ENCODE results near the gene NQO2.
A peak's percentile ranks its signal among the peaks of the same experiment; 100 is the strongest.
"Not testable (repeated sequence)": the region's sequence is repeated elsewhere in the genome, so short reads cannot be mapped to it uniquely, and the experiment has no call there.

The NQO2 gene

DNA sequence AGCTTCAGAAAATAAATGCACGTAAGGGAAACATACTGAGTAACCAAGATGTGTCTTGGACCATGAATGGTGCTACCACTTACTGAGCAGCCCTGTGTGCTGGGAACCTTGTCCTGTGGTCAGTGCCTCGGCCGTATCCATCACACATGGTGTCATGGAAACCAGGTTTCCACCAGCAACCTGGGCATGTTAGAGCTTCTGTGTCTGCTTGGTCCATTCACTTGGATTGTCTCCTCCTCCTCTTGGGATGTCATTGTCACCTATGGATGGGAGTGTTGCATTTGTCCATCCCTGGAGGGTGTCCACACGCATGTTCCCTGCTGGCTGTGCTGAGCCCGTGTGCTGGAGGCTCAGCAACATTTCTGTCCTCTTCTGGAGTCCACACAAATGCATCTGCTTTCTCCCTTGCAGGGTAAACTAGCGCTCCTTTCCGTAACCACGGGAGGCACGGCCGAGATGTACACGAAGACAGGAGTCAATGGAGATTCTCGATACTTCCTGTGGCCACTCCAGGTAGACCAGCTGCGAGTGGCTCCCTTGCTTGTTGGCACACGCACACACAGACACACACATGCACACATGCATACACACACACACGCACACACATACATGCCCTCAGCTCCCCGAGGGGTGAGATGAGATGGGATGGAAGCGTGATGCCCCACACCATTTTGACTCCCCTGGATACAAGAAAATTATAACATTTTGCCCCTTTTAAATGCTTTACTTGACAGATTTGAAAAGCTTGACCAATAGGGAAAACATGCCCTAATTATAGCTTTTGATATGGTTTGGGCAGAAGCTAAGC lies 17.0 kb downstream of the NQO2 start:
- DNase-seq: no peak

DNA sequence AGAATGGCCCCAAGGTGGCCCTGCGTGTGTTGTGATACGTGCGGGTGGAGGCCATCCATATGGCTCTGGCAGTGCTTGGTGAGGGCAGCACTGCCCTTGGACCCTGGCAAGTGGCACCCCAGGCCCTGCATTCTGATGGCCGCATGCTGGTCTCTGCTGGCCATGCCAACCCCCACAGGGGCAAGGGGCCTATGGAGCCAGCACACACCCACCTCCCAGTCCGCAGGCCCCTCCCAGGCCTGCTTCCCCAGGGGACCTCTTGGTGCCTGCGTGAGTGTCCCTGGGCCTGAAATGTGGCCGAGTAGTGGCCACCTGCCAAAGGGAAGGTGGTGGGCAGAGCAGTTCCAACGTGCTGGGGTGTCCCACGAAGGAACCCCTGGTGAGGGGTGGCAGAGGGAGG lies 17.6 kb downstream of the NQO2 start:
- no peak for DNase-seq

DNA sequence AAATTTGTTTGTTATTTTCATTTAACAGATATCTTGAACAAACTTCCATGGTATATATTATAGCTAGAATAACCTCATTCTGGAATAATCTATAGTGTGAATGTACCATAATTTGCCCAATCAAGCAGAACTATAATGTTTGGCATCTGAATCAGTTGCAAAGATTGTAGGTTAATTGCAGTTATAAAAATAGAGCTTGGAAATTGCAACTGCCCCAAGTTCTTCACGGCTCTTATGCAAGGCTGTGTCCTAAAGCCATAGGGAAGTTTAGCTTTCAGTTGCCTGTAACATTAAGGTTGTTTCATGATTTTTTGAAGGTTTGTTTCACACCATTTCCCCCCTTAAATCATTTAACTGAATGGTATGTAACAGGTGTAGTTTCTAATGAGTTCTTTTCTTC lies 19.4 kb downstream of the NQO2 start:
- DNase-seq: no peak

DNA sequence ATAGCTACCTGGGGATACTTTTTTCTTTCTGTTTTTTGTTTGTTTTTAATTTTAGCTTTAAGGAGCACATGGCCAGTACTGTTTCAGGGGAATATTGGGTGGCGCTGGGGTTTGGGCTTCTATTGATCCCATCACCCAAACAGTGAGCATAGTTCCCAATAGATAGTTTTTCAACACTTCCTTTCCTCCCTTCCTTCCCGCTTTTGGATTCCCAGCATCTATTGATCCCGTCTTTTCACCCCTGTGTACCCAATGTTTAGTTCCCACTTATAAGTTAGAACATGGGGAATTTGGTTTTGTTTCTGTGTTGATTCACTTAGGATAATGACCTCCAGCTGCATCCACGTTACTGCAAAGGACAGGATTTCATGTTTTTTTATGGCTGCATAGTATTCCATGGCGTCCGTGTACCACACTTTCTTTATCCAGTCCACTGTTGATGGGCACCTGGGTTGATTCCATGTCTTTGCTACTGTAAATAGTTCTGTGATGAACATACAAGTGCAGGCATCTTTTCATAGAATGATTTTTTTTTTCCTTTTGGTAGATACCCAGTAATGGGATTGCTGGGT lies 20.1 kb downstream of the NQO2 start:
- no peak for DNase-seq

DNA sequence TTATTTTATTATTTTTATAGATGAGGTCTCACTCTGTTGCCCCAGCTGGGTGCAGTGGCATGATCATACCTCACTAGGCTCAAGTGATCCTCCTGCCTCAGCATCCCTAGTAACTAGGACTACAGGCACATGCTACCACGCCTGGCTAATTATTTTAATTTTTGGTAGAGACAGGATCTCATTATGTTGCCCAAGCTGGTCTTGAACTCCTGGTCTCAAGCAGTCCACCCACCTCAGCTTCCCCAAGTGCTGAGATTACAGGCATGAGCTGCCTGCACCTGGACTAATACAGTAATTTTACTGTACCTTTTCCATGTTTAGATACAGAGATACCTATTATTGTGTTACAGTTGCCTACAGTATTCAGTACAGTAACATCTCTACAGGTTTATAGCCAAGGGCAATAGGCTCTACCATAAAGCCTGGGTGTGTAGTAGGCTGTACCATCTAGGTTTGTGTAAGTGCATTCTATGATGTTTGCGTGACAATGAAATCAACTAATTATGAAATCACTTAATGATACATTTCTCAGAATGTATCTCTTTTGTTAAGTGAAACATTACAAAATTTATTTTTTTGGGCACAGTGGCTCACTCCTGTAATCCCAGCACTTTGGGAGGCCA lies 21.4 kb downstream of the NQO2 start:
- not testable (repeated sequence) for DNase-seq

DNA sequence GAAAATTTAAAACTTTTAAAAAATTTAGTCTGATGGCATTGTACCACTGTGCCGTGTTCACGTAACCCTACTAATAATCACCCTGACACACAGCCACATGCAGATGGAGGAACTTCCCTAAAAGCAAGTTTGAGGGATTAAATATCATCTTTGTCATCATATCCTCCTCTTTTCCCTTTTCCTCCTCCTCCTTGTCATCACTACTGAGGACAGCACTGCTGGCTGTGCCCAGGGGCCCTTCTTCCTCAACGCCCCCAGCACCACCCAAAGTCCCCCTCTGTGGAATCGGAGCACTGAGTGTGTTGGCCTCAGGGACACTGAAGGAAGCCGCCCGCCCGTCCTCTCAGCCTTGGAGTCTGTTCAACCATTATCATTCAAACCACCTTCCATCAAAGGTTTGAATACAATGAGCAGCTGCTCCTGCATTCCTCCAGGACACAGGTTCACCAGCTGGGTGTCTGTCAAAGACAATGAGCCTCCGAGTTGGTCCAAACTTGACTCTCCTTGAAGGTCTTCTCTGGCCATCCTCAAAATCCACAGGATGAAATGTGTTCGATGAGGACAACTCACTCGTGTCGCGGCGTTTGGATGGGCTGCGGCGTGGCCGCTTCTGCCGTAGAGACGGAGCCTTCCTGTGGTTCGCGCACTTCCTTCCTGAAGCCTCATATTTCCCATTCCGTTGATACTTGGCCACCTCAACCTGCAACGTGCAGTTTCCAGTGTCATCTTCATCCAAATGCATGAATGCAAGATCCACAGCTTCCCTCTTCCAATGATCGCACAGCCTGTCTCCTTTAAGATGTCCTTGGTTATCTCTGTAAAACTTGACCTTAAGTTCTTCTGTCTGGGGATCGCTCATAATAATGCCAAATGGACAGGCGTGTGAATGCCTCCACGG lies 23.3 kb downstream of the NQO2 start:
- DNase-seq: peak; percentile 33 to 36

DNA sequence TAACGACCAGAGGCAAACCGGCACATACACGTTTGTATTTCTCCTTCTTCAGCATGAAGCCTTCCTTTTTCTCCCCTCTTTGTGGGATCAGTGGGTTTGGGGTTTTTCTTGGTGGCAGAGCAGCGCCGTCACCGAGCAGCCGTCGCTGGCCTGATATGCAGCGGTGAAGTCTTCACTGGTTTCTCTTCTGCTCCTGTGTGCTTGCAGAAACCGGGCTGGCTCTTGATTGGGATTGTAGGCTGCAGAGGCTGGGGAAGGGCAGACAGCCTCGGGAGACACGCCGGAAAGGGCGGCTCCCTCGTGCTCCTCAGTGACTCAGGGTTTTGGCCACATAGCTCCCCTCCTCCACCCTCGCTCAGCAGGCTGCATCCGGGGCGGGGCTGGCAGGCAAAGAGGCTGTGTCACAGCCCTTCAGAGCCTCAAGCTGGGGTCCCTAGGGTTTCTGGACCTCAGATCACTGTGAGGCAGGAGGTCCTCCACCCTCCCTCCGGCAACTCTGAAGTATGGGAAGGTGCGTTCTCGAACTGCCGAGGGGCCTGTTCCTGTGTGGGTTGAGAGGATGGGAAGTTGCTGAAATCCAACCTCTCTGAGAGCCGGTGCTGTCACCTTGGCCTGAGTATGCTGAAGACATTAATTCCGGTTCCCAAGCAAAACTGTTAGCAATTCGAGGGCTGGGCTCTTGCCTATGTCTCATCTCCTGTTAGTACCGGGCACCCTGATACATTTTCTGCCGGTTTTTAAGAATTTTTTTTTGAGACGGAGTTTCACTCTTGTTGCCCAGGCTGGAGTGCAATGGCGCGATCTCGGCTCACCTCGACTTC lies 24.2 kb downstream of the NQO2 start:
- peak; percentile 87 to 90 for DNase-seq

DNA sequence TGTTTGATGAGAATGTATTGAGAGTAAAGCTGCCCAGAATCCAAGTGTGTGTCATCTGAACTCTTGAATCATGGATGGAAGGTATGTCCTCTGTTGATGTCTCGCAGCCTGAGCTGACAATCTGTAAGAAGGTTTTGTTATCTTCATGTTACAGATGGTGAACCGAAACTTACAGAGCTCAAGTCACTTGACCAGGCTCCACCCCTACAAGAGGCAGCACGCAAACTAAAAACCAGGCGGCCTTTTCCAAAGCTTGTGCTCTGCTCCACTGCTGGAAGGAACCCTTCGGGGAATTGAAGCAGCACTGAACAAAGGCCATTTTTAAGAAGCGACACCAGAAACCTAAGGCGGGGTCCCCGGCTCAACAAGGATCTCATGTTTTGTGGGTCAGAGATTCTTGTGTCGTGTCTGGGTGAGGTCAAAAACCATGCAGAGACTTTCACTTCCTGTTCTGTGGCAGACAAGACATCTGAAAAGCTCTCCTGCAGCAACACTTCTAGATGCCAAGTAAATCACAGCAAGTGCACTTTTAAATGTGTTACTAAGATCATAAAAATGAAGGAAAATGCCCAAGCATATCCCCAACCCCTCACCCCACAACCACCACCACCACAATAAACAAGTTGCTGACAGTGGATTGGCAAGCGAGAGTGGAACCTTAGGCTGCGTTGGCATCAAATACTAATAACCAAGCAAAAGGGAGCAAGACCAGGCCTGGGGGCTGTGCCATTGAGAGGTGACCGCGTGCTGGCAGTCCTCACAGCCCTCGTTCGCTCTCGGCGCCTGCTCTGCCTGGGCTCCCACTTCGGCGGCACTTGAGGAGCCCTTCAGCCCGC lies 27.3 kb downstream of the NQO2 start:
- DNase-seq: peak in 1 of 2 experiments; percentile 14

DNA sequence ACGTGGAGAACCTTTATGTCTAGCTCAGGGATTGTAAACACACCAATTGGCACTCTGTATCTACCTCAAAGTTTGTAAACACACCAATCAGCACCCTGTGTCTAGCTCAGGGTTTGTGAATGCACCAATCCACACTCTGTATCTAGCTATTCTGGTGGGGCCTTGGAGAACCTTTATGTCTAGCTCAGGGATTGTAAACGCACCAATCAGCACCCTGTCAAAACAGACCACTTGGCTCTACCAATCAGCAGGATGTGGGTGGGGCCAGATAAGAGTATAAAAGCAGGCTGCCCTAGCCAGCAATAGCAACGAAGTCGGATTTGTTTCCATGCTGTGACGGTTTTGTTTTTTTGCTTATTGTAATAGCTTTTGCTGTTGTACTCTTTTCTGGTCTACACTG lies 28.5 kb downstream of the NQO2 start:
- not testable (repeated sequence) for DNase-seq

DNA sequence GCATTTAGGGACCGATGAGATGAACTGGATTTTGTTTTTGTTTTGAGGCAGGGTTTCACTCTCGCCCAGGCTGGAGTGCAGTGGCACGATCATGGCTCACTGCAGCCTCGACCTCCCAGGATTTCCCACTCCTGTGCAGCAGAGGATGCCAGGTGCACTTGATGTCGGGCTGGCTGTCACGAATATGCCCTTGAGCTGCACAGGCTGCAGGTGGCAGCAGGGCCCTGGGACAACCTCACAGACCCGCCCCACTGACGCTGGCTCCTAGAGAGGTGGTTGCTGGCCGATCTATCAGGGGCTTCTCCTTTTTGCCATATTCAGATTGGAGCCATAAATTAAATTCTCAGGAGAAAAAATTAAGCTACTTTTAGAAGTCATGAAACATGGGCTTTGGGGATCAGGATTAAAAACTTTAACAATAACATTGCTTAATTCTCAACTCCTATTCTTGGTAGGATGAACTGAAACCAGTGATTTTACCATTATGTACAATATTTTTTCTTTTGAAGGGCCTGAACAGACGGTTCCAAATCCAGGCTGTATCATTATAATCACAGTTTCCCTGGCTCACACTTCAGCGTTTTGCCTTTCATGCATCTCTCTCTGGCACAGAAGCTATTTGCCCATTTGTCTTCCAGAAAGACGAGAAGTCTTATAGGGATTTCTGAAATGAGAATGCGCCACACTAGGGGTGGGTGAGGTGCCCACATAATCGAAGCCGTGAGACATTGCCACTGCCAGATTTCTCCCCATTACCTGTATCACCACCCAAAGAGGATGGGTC lies 32.4 kb downstream of the NQO2 start:
- DNase-seq: no peak

DNA sequence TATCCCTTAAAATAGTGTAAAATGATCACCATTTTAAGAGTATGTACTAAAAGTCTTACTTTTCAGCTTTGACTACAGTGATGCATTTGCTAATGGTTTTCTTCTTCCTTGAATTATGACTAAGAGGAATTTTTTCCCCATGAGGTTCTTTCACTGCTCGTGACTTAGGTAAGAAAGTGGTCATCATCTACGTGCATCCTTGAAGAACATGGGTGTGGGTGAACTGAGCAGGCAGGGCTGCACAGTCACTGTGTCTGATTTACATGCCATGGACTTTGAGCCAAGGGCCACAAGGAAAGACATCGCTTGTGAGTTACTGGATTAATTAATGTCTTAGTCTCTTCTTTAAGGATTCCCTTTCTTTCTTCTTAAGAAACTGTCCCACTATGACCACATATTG lies 33.3 kb downstream of the NQO2 start:
- no peak for DNase-seq

DNA sequence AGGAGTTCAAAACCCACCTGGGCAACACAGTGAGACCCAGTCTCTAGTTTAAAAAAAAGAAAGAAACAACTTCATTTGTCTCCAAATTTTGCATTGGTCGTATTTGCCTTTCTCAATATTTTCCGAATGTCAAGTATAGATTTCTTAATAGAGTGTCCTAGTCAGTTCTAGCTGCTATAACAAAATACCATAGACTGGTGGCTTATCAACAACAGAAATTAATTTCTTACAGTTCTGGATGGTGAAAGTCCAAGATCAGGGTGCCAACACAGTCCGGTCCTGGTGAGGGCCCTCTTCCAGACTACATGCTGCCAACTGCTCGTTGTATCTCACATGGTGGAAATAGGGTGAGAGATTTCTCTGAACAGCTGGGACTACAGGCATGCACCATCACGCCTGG lies 34.0 kb downstream of the NQO2 start:
- DNase-seq: no peak

DNA sequence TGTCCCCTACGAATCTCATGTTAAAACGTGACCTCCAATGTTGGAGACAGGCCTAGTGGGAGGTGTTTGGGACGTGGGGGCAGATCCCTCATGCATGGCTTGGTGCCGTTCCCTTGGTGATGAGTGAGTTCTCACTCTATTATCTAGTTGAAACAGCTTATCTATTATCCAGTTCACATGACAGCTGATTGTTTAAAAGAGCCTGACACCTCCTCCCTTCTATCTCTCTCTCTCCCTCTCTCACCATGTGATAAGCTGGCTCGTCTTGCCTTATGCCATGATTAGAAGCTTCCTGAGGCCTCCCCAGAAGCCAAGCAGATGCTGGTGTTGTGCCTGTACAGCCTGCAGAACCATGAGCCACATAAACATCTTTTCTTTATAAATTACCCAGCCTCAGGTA lies 35.7 kb downstream of the NQO2 start:
- no peak for DNase-seq

DNA sequence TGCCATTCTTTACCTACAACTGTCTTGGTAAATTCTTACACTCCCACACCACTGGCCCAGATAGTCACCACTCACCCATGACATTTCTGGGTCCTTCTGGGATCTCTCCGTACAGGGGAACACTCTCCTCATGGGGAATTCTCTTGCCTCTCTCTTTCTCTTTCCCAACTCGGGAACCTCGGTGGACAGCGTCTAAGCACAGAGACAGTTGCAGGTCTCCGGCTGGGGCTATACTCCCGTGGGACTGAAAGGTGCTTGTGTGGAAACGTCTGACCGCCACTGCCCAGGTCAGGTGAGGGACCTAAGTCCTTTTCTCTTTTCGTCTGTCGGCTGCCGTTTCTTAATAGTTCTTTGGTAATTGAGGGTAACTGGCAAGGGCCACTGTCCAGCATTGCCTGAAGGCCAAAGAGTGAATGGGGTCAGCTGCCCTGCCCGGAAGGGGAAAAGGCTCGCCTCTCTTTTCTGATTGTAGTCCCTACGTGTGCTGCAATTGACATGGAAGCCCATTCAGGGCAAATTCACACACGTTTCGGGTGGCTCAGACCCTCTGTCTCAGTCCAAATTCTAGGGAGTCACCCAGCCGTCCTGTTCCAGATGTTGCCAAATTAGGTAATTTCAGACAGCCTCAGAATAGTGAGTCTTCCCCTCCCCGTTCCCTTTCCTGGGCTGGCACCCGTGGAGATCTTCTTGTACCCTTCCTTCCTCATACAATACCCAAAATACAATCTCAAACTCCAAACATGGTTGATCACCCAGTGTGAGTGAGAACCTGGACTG lies 37.4 kb downstream of the NQO2 start:
- DNase-seq: no peak

DNA sequence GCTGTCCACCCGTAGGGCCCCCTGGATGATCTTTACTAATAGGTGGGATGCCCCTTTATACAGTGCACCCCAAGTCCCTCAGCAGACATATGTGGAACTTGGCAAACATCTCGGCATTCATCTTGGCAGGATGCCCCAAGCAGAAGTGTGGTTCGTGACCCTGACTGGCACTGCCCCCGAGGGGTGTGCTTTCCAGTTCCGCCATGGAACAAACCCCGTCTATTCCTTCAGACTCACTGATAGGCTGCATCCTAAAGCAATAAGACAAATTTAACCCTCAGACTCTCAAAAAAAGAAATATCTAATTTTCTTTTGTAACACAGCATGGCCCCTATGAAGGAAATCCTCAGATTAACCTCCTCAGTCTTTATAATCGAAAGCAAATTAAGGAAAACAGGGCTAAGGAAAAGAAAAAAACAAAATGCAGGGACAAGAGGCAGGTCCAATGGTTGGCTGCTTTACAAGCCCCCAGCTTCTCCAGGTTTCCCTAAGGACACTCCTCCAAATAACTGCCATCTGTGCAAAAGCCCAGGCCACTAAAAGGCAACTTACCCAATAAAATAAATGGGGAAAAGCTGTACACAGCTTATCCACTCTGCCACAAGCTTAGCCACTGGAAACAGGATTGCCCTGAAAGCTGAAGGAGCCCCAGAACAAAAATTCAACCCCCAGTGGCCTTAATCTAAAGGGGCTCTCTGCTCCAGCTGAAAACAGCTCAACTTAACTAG lies 38.1 kb downstream of the NQO2 start:
- no peak for DNase-seq

DNA sequence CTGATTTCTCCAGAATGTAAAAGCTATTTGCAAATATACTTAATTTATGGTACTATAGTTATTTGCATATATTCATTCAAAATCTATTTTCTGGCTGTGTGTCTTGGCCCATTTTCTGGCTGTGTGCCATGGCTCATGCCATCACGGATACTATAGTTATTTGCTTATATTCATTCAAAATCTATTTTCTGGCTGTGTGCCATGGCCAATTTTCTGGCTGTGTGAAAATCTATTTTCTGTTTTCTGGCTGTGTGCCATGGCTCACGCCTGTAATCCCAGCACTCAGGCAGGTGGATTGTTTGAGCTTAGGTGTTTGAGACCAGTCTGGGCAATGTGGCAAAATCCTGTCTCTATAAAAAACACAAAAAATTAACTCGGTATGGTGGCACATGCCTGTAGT lies 39.7 kb downstream of the NQO2 start:
- DNase-seq: no peak

DNA sequence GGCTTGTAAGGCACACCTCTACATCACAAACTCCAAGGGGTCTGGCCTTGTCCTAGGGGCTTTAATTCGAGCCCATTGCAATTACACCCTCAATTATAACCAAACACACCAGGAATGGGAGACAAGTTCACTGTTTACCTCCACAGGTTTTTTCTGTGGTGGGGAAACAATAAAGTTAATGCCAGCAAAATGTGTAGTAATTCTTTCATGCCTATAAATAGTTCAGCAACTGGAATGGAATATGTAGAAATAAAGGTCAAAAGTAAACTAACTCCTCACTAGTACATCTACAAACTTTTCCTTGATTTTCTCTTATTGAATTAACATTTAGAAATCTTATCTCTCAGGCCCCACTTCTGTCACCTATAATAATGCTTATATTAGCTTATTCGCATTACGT lies 41.5 kb downstream of the NQO2 start:
- DNase-seq: no peak

DNA sequence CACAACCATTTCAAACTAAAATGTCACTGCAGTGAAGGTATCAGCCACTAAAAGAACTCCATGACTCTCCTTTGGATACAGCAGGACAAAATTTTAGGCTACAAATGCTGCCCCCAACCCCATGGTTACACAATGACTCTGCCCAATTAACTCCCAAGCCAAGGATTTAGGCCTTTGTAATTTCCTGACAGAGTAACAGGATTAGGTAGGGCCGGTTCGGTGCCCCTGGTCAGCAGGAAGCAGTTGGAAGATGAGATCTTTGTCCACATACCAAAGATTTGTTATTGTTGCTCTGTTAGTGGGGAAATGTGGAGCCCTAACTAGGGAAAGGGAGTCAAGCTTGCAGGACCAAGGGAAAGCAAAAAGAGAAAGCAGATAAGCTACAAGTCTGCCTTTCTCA lies 41.9 kb downstream of the NQO2 start:
- DNase-seq: no peak

DNA sequence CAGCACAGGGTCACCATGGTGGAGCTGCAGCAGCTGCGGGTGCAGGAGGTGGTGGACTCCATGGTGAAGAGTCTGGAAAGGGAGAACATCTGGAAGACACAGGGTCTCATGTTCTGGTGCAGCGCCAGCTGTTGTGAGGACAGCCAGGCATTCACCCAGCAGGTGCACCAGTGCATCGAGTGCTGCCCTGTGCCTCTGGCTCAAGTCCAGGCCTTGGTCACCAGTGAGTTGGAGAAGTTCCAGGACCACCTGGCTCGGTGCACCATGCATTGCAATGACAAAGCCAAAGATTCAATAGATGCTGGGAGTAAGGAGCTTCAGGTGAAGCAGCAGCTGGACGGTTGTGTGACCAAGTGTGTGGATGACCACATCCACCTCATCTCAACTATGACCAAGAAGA lies 45.7 kb downstream of the NQO2 start:
- DNase-seq: no peak

Data from stimulated activated CD4-positive, alpha-beta T cell treated with anti-CD3 and anti-CD28 coated beads, Interleukin-4, amount 100 ng/mL, for 4 hours (primary cell).